A549 (cell line): ENCODE data around the gene TLE1.

ENCODE experiments used
- CHD2 ChIP-seq: fragments of 150-350 bp; IDR thresholded peaks from 2 replicates; pipeline ENCODE4 v1.6.1; 2014; ENCODE audit warnings: low read length; ENCODE audit not compliant: partially characterized antibody
- EP300 ChIP-seq, 2 experiments: fragments of >200 bp; sonication (Bioruptor Twin); formaldehyde crosslinking; IDR thresholded peaks; 2 replicates in 1 of 2; 3 replicates in 1 of 2; pipeline ENCODE4 v1.6.1; 2016 to 2017
- FOSL2 ChIP-seq, 2 experiments: fragments of 450-650 bp in 1 of 2; fragments of >200 bp in 1 of 2; sonication (Bioruptor Twin) in 1 of 2; formaldehyde crosslinking; IDR thresholded peaks; 2 replicates each; pipeline versions ENCODE4 v1.5.0 to v1.6.1; 2016 to 2020; ENCODE audit warnings: mild to moderate bottlenecking in 1 of 2, moderate library complexity in 1 of 2
- HOXA7 ChIP-seq: fragments of 250-450 bp; sonication (Bioruptor Pico); IDR thresholded peaks from 2 replicates; pipeline ENCODE4 v1.5.0; 2020; ENCODE audit warnings: mild to moderate bottlenecking, moderate library complexity
- JUNB ChIP-seq: fragments of >200 bp; sonication (Bioruptor Twin); formaldehyde crosslinking; IDR thresholded peaks from 2 replicates; pipeline ENCODE4 v1.6.1; 2016
- KDM1A ChIP-seq: fragments of 200-600 bp; sonication (generic); IDR thresholded peaks from 2 replicates; pipeline ENCODE4 v1.6.1; 2016; ENCODE audit warnings: low read depth, mild to moderate bottlenecking
- MYC ChIP-seq: IDR thresholded peaks from 2 replicates; pipeline ENCODE4 v1.6.1; 2012; ENCODE audit warnings: mild to moderate bottlenecking, inconsistent platforms, low read length, improper control_type of control experiment, borderline replicate concordance
- NFE2L2 ChIP-seq: fragments of 150-350 bp; conservative IDR thresholded peaks from 2 replicates; pipeline ENCODE4 v1.6.1; 2014; ENCODE audit warnings: low read length
- POLR2A ChIP-seq: IDR thresholded peaks from 2 replicates; pipeline ENCODE4 v1.6.1; 2012; ENCODE audit warnings: mild to moderate bottlenecking, low read length
- RAD21 ChIP-seq, 2 experiments: fragments of >200 bp in 1 of 2; sonication (Bioruptor Twin) in 1 of 2; formaldehyde crosslinking in 1 of 2; IDR thresholded peaks in 1 of 2; conservative IDR thresholded peaks in 1 of 2; 2 replicates in 1 of 2; 3 replicates in 1 of 2; pipeline ENCODE4 v1.6.1; 2012 to 2018; ENCODE audit warnings: inconsistent platforms in 1 of 2
- RFX5 ChIP-seq: fragments of 450-650 bp; IDR thresholded peaks from 2 replicates; pipeline ENCODE4 v1.7.1; 2014; ENCODE audit warnings: antibody characterized with exemption, mild to moderate bottlenecking, moderate library complexity
- TF ChIP-seq, protein P1 (sequence below): fragments of 150-350 bp; IDR thresholded peaks from 2 replicates; pipeline ENCODE4 v1.6.1; 2014; ENCODE audit warnings: low read depth, mild to moderate bottlenecking, low read length
- TF ChIP-seq, protein P2 (sequence below): fragments of >200 bp; sonication (Bioruptor Twin); formaldehyde crosslinking; IDR thresholded peaks from 3 replicates; pipeline ENCODE4 v1.5.1; 2016
- TF ChIP-seq, protein P3 (sequence below): IDR thresholded peaks from 2 replicates; pipeline ENCODE4 v1.6.1; 2012

DNA sequence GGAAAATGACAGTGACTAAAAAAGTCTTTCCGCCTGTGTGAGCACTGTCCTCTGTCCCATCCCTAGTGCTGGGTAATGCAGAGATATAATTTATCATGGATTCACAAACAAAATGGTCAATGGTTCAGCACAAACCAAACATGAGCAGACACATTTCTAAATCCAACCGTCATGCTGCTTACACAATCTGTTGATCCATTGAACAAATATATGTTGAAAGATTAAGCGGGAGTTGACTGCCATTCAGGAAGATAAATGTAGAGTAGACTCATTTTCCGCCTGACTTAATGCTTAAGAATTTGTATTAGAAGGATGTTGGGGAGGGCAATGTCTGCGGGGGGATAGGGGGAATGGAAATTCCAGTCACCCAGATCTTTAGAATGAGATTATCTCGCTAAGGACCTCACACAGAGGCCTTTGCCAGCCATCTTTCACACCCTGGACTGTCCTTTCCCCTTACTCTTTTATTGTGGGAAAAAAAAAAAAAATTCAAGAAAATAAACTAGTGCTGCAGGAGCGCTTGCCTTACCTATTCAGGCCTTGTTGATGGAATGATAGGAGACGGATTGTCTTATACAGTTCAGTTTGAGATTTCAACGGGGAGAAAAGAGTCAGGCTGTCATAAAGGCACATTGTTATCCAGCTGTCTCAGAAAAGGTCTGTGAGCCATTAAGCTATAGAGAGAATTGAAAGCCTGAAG is 153.7 kb downstream of the TLE1 start:
- TF ChIP-seq, protein P1, sequence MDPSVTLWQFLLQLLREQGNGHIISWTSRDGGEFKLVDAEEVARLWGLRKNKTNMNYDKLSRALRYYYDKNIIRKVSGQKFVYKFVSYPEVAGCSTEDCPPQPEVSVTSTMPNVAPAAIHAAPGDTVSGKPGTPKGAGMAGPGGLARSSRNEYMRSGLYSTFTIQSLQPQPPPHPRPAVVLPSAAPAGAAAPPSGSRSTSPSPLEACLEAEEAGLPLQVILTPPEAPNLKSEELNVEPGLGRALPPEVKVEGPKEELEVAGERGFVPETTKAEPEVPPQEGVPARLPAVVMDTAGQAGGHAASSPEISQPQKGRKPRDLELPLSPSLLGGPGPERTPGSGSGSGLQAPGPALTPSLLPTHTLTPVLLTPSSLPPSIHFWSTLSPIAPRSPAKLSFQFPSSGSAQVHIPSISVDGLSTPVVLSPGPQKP, result no peak
- TF ChIP-seq RFX5, result no peak
- TF ChIP-seq JUNB, result peak; percentile 100
- TF ChIP-seq MYC, result no peak
- TF ChIP-seq RAD21 (conservative IDR thresholded peaks at IDR 0.05 in 1 of 2, IDR thresholded peaks at IDR 0.05 in 1 of 2), result peak; percentile 58 to 93
- TF ChIP-seq, protein P2, sequence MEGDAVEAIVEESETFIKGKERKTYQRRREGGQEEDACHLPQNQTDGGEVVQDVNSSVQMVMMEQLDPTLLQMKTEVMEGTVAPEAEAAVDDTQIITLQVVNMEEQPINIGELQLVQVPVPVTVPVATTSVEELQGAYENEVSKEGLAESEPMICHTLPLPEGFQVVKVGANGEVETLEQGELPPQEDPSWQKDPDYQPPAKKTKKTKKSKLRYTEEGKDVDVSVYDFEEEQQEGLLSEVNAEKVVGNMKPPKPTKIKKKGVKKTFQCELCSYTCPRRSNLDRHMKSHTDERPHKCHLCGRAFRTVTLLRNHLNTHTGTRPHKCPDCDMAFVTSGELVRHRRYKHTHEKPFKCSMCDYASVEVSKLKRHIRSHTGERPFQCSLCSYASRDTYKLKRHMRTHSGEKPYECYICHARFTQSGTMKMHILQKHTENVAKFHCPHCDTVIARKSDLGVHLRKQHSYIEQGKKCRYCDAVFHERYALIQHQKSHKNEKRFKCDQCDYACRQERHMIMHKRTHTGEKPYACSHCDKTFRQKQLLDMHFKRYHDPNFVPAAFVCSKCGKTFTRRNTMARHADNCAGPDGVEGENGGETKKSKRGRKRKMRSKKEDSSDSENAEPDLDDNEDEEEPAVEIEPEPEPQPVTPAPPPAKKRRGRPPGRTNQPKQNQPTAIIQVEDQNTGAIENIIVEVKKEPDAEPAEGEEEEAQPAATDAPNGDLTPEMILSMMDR, result no peak
- TF ChIP-seq POLR2A, result no peak
- no peak for TF ChIP-seq CHD2
- peak; percentile 100 for TF ChIP-seq EP300 (IDR thresholded peaks at IDR 0.05)
- peak; percentile 80 for TF ChIP-seq NFE2L2
- TF ChIP-seq HOXA7 (CRISPR knock-in tag), result peak; percentile 78; the same call in 1 of the 2 replicates
- TF ChIP-seq FOSL2 (IDR thresholded peaks at IDR 0.05), result peak; percentile 98
- TF ChIP-seq FOSL2 (CRISPR knock-in tag; IDR thresholded peaks at IDR 0.05), result peak; percentile 99
- TF ChIP-seq KDM1A, result no peak
- TF ChIP-seq, protein P3, sequence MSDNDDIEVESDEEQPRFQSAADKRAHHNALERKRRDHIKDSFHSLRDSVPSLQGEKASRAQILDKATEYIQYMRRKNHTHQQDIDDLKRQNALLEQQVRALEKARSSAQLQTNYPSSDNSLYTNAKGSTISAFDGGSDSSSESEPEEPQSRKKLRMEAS, result peak; percentile 88
